HepG2 (cell line): ENCODE data around the gene UBE2Q1. TPM values are rescaled to one million over a fixed set of nuclear protein-coding genes. Genes with fewer than 3 reads are reported as not detected.

Experiments used
- BRCA1 ChIP-seq: sonication (generic); formaldehyde crosslinking; IDR thresholded peaks from 2 replicates; pipeline ENCODE4 v1.4.0; 2020; ENCODE audit warnings: missing genetic modification reagents
- CCAR2 ChIP-seq: fragments of 200-400 bp; formaldehyde crosslinking; optimal IDR thresholded peaks from 2 replicates; pipeline ENCODE3; 2018; ENCODE audit warnings: low read depth, mild to moderate bottlenecking, low read length, moderate library complexity
- FOSL2 ChIP-seq: sonication (generic); formaldehyde crosslinking; IDR thresholded peaks from 2 replicates; pipeline ENCODE4 v1.4.0; 2020; ENCODE audit warnings: missing genetic modification reagents
- HCFC1 ChIP-seq: fragments of 150-350 bp; IDR thresholded peaks from 2 replicates; pipeline ENCODE4 v1.6.1; 2014; ENCODE audit warnings: low read depth, low read length
- HOXA3 ChIP-seq: sonication (generic); formaldehyde crosslinking; IDR thresholded peaks from 2 replicates; pipeline ENCODE4 v1.5.0; 2020; ENCODE audit warnings: missing genetic modification reagents
- ISL2 ChIP-seq: sonication (generic); formaldehyde crosslinking; IDR thresholded peaks from 2 replicates; pipeline ENCODE4 v1.5.0; 2020; ENCODE audit warnings: missing genetic modification reagents
- MEIS2 ChIP-seq: sonication (generic); formaldehyde crosslinking; IDR thresholded peaks from 2 replicates; pipeline ENCODE4 v1.9.0; 2021; ENCODE audit warnings: mild to moderate bottlenecking, missing genetic modification reagents
- NFE2L1 ChIP-seq: sonication (generic); formaldehyde crosslinking; IDR thresholded peaks from 2 replicates; pipeline ENCODE4 v1.4.0; 2020; ENCODE audit warnings: missing genetic modification reagents, mild to moderate bottlenecking, borderline replicate concordance
- RAD21 ChIP-seq: fragments of 450-650 bp; formaldehyde crosslinking; IDR thresholded peaks from 2 replicates; pipeline ENCODE4 v1.5.0; 2020; ENCODE audit warnings: mild to moderate bottlenecking
- RFXAP ChIP-seq: sonication (generic); formaldehyde crosslinking; IDR thresholded peaks from 2 replicates; pipeline ENCODE4 v1.4.0; 2020; ENCODE audit warnings: missing genetic modification reagents, borderline replicate concordance
- SIN3A ChIP-seq: IDR thresholded peaks from 2 replicates; pipeline ENCODE4 v1.6.1; 2011; ENCODE audit warnings: low read depth, mild to moderate bottlenecking, control low read depth, low read length, borderline replicate concordance
- SPEN ChIP-seq: sonication (generic); formaldehyde crosslinking; IDR thresholded peaks from 2 replicates; pipeline ENCODE4 v1.5.1; 2020; ENCODE audit warnings: low read depth, mild to moderate bottlenecking, missing genetic modification reagents
- ZNF121 ChIP-seq: sonication (generic); formaldehyde crosslinking; IDR thresholded peaks from 2 replicates; pipeline ENCODE4 v1.5.0; 2020; ENCODE audit warnings: mild to moderate bottlenecking, missing genetic modification reagents
- ZNF274 ChIP-seq: sonication (generic); formaldehyde crosslinking; IDR thresholded peaks from 2 replicates; pipeline ENCODE4 v1.5.1; 2020; ENCODE audit warnings: mild to moderate bottlenecking, missing genetic modification reagents
- ZNF33A ChIP-seq: sonication (generic); formaldehyde crosslinking; IDR thresholded peaks from 2 replicates; pipeline ENCODE4 v1.5.1; 2020; ENCODE audit warnings: missing genetic modification reagents, mild to moderate bottlenecking, moderate library complexity, borderline replicate concordance
- ZNF556 ChIP-seq: sonication (generic); formaldehyde crosslinking; IDR thresholded peaks from 2 replicates; pipeline ENCODE4 v1.4.0; 2020; ENCODE audit warnings: mild to moderate bottlenecking, missing genetic modification reagents, borderline replicate concordance
- ZSCAN29 ChIP-seq: sonication (generic); formaldehyde crosslinking; conservative IDR thresholded peaks from 2 replicates; pipeline ENCODE4 v1.4.0; 2020; ENCODE audit warnings: mild to moderate bottlenecking, missing genetic modification reagents
- polyA plus RNA-seq, 8 experiments: library from polyadenylated mRNA; depleted of rRNA in 3 of 8; stranded (reverse) in 7 of 8; unstranded in 1 of 8; fragments of >200 nt; fragmentation: Illumina TruSeq in 4 of 8; extraction: Trizol in 4 of 8; gene quantifications; 2 replicates each; pipeline versions ENCODE4 v1.2.1 to v1.2.3, GENCODE V29; 2011 to 2016; ENCODE audit warnings: low read depth in 4 of 8, missing spikeins in 1 of 8, mixed read lengths in 1 of 8; ENCODE audit not compliant: insufficient read depth in 1 of 8
- total RNA-seq, 5 experiments: library from RNA; depleted of rRNA; stranded (reverse); fragments of >200 nt; fragmentation: Illumina TruSeq; extraction: Trizol; gene quantifications; 2 replicates each; pipeline ENCODE4 v1.2.3, GENCODE V29; 2016; ENCODE audit warnings: low read depth in 1 of 5
- TF ChIP-seq, protein P1 (sequence below): sonication (generic); formaldehyde crosslinking; IDR thresholded peaks from 2 replicates; pipeline ENCODE4 v1.5.0; 2020; ENCODE audit warnings: missing genetic modification reagents
- TF ChIP-seq, protein P2 (sequence below): sonication (generic); formaldehyde crosslinking; IDR thresholded peaks from 2 replicates; pipeline ENCODE4 v1.8.0; 2022; ENCODE audit warnings: missing genetic modification reagents, mild to moderate bottlenecking, borderline replicate concordance
- TF ChIP-seq, protein P3 (sequence below): sonication (generic); formaldehyde crosslinking; IDR thresholded peaks from 2 replicates; pipeline ENCODE4 v1.4.0; 2020; ENCODE audit warnings: missing genetic modification reagents
- TF ChIP-seq, protein P4 (sequence below): sonication (generic); formaldehyde crosslinking; IDR thresholded peaks from 2 replicates; pipeline ENCODE4 v1.4.0; 2020; ENCODE audit warnings: missing genetic modification reagents, borderline replicate concordance
- TF ChIP-seq, protein P5 (sequence below): sonication (generic); formaldehyde crosslinking; IDR thresholded peaks from 2 replicates; pipeline ENCODE4 v1.8.1; 2022; ENCODE audit warnings: mild to moderate bottlenecking, missing genetic modification reagents
- TF ChIP-seq, protein P6 (sequence below): sonication (generic); formaldehyde crosslinking; conservative IDR thresholded peaks from 2 replicates; pipeline ENCODE4 v1.4.0; 2020; ENCODE audit warnings: missing genetic modification reagents

Gene UBE2Q1
- total and polyA plus RNA-seq, 2 of the 13 experiments (the other 11 are each of a cell fraction or from before 2014, with no cell fraction given): 11.7 to 41.7 TPM

DNA sequence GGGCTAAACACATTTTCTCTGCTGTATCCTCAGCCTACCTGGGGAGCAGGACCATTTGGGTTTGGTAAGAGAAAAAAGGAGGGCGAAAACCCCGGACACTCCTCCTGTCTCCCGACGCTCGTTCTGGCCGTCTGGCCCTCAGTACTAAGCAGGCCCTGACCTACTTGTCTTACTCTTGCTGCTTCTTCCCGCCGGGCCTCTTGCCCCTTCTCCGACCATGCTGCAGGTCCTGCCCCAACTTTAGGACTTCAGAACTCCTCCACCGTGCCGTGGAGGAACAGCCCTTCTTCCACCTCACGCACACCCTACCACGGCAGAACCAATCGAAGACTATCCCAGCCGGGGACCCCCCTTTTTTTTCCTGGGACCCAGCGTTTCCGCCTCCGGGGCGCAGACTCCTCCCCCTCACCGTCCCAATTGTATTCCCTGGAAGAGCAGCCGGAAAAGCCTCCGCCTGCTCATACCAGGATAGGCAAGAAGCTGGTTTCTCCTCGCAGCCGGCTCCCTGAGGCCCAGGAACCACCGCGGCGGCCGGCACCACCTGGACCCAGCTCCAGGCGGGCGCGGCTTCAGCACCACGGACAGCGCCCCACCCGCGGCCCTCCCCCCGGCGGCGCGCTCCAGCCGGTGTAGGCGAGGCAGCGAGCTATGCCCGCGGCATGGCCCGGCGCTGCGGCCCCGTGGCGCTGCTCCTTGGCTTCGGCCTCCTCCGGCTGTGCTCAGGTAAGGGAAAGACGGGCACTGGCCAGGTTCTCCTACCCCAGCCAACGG, 9.1 kb upstream of the UBE2Q1 start, which contains the start of gene CHRNB2 (continued):
- TF ChIP-seq, protein P1, sequence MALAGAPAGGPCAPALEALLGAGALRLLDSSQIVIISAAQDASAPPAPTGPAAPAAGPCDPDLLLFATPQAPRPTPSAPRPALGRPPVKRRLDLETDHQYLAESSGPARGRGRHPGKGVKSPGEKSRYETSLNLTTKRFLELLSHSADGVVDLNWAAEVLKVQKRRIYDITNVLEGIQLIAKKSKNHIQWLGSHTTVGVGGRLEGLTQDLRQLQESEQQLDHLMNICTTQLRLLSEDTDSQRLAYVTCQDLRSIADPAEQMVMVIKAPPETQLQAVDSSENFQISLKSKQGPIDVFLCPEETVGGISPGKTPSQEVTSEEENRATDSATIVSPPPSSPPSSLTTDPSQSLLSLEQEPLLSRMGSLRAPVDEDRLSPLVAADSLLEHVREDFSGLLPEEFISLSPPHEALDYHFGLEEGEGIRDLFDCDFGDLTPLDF: 0 out of 2 replicates have a peak, but pooled peaks have one; percentile 36
- TF ChIP-seq ZNF121 (CRISPR knock-in tag): no peak
- 0 out of 2 replicates have a peak, but pooled peaks have one; percentile 31 for TF ChIP-seq ZNF33A (CRISPR knock-in tag)
- peak; percentile 99 for TF ChIP-seq BRCA1
- peak; percentile 81; the same call in 1 of the 2 replicates for TF ChIP-seq ZNF556 (CRISPR knock-in tag)
- TF ChIP-seq, protein P2, sequence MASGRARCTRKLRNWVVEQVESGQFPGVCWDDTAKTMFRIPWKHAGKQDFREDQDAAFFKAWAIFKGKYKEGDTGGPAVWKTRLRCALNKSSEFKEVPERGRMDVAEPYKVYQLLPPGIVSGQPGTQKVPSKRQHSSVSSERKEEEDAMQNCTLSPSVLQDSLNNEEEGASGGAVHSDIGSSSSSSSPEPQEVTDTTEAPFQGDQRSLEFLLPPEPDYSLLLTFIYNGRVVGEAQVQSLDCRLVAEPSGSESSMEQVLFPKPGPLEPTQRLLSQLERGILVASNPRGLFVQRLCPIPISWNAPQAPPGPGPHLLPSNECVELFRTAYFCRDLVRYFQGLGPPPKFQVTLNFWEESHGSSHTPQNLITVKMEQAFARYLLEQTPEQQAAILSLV (CRISPR knock-in tag): peak; percentile 95; the same call in 1 of the 2 replicates
- TF ChIP-seq CCAR2: no peak
- TF ChIP-seq ZNF274: peak; percentile 96
- no peak for TF ChIP-seq HCFC1
- TF ChIP-seq, protein P3, sequence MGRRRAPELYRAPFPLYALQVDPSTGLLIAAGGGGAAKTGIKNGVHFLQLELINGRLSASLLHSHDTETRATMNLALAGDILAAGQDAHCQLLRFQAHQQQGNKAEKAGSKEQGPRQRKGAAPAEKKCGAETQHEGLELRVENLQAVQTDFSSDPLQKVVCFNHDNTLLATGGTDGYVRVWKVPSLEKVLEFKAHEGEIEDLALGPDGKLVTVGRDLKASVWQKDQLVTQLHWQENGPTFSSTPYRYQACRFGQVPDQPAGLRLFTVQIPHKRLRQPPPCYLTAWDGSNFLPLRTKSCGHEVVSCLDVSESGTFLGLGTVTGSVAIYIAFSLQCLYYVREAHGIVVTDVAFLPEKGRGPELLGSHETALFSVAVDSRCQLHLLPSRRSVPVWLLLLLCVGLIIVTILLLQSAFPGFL (CRISPR knock-in tag): no peak; the same call in 1 of the 2 replicates
- TF ChIP-seq NFE2L1 (CRISPR knock-in tag): no peak
- TF ChIP-seq, protein P4, sequence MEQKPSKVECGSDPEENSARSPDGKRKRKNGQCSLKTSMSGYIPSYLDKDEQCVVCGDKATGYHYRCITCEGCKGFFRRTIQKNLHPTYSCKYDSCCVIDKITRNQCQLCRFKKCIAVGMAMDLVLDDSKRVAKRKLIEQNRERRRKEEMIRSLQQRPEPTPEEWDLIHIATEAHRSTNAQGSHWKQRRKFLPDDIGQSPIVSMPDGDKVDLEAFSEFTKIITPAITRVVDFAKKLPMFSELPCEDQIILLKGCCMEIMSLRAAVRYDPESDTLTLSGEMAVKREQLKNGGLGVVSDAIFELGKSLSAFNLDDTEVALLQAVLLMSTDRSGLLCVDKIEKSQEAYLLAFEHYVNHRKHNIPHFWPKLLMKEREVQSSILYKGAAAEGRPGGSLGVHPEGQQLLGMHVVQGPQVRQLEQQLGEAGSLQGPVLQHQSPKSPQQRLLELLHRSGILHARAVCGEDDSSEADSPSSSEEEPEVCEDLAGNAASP (CRISPR knock-in tag): peak; percentile 91
- peak; percentile 71; the same call in 1 of the 2 replicates for TF ChIP-seq ISL2 (CRISPR knock-in tag)
- peak; percentile 97 for TF ChIP-seq MEIS2 (CRISPR knock-in tag)
- TF ChIP-seq HOXA3 (CRISPR knock-in tag): peak; percentile 85
- TF ChIP-seq, protein P5, sequence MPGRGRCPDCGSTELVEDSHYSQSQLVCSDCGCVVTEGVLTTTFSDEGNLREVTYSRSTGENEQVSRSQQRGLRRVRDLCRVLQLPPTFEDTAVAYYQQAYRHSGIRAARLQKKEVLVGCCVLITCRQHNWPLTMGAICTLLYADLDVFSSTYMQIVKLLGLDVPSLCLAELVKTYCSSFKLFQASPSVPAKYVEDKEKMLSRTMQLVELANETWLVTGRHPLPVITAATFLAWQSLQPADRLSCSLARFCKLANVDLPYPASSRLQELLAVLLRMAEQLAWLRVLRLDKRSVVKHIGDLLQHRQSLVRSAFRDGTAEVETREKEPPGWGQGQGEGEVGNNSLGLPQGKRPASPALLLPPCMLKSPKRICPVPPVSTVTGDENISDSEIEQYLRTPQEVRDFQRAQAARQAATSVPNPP: peak; percentile 82; the same call in 1 of the 2 replicates
- peak; percentile 63 for TF ChIP-seq RAD21 (CRISPR knock-in tag)
- peak; percentile 89 for TF ChIP-seq SPEN (CRISPR knock-in tag)
- TF ChIP-seq RFXAP (CRISPR knock-in tag): peak; percentile 90
- TF ChIP-seq FOSL2 (CRISPR knock-in tag): peak; percentile 58; the same call in 1 of the 2 replicates
- TF ChIP-seq ZSCAN29 (CRISPR knock-in tag): 0 out of 2 replicates have a peak, but pooled peaks have one; percentile 53
- TF ChIP-seq SIN3A: peak; percentile 71; the same call in 1 of the 2 replicates
- TF ChIP-seq, protein P6, sequence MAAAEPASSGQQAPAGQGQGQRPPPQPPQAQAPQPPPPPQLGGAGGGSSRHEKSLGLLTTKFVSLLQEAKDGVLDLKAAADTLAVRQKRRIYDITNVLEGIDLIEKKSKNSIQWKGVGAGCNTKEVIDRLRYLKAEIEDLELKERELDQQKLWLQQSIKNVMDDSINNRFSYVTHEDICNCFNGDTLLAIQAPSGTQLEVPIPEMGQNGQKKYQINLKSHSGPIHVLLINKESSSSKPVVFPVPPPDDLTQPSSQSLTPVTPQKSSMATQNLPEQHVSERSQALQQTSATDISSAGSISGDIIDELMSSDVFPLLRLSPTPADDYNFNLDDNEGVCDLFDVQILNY (CRISPR knock-in tag): peak; percentile 76; the same call in 1 of the 2 replicates
